DMS53 treated with DMSO at 0.1 percent for 48 hours (cell line): ENCODE measurements around the gene CLASRP.

ENCODE experiments used
- DNase-seq: peaks from one replicate; lab custom pipeline; 2025; ENCODE audit not compliant: unreplicated experiment; lab: John Stamatoyannopoulos, UW

The CLASRP gene

GRCh38 chr19:45079063-45079910 is 40.4 kb downstream of the CLASRP start, which contains the start of gene GEMIN7:
GEMIN7 (plus strand) TSS chr19:45079260; CDS start chr19:45090115, 10,855 bp downstream.
- peak; percentile 33 for DNase-seq

- no peak for DNase-seq
Measured at GRCh38 chr19:45079911-45080370, 41.1 kb downstream of the CLASRP start.

GRCh38 chr19:45082170-45082569 is 43.3 kb downstream of the CLASRP start:
- DNase-seq: no peak

- DNase-seq: no peak
Measured at GRCh38 chr19:45086480-45086879, 47.6 kb downstream of the CLASRP start.

GRCh38 chr19:45087531-45087930 is 48.7 kb downstream of the CLASRP start:
- no peak for DNase-seq

- DNase-seq: no peak
Measured at GRCh38 chr19:45090034-45090433, 51.2 kb downstream of the CLASRP start.

- no peak for DNase-seq
Measured at GRCh38 chr19:45090606-45091005, 51.8 kb downstream of the CLASRP start.

- DNase-seq: peak; percentile 93
Measured at GRCh38 chr19:45091031-45091923, 52.4 kb downstream of the CLASRP start.

GRCh38 chr19:45092747-45093678 is 54.2 kb downstream of the CLASRP start, which contains the start of gene PPP1R37:
PPP1R37 (plus strand) TSS chr19:45093179; CDS start chr19:45093326, 147 bp downstream.
- DNase-seq: peak; percentile 90

GRCh38 chr19:45094137-45094536 is 55.3 kb downstream of the CLASRP start:
- no peak for DNase-seq

GRCh38 chr19:45094707-45095106 is 55.9 kb downstream of the CLASRP start:
- no peak for DNase-seq

- no peak for DNase-seq
Measured at GRCh38 chr19:45095496-45096413, 56.9 kb downstream of the CLASRP start.

- no peak for DNase-seq
Measured at GRCh38 chr19:45096700-45097099, 57.9 kb downstream of the CLASRP start.

- DNase-seq: no peak
Measured at GRCh38 chr19:45097450-45097775, 58.6 kb downstream of the CLASRP start.

- peak; percentile 9 for DNase-seq
Measured at GRCh38 chr19:45097776-45098520, 59.1 kb downstream of the CLASRP start.

- no peak for DNase-seq
Measured at GRCh38 chr19:45098521-45099466, 59.9 kb downstream of the CLASRP start.

- DNase-seq: no peak
Measured at GRCh38 chr19:45099467-45100191, 60.8 kb downstream of the CLASRP start.
